Measurements from ENCODE around the gene SLC6A16.
A peak's percentile ranks its signal among the peaks of the same experiment; 100 is the strongest.

DNA sequence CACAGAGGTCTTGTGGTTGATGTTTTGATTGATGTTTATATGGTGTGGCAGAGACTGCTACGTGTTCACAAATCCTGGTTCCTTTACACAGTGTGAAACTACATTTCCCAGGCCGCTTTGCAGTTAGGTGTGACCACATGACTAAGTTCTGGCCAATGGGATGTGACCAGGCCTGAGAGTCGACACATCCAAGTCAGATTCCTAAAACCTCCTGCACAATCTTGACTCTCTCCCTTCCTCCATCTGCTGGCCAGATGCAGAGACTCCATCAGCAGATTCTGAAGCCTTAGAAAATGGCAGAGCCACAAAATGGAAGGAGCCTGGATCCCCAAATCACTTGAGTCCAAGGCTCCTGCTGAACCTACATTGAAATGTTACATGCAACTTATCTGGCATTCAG is 22.8 kb upstream of the SLC6A16 start:
- TF ChIP-seq EZH2 (IDR thresholded peaks at IDR 0.05; ENCODE audit: low read depth) = no peak
- TF ChIP-seq, protein P1, sequence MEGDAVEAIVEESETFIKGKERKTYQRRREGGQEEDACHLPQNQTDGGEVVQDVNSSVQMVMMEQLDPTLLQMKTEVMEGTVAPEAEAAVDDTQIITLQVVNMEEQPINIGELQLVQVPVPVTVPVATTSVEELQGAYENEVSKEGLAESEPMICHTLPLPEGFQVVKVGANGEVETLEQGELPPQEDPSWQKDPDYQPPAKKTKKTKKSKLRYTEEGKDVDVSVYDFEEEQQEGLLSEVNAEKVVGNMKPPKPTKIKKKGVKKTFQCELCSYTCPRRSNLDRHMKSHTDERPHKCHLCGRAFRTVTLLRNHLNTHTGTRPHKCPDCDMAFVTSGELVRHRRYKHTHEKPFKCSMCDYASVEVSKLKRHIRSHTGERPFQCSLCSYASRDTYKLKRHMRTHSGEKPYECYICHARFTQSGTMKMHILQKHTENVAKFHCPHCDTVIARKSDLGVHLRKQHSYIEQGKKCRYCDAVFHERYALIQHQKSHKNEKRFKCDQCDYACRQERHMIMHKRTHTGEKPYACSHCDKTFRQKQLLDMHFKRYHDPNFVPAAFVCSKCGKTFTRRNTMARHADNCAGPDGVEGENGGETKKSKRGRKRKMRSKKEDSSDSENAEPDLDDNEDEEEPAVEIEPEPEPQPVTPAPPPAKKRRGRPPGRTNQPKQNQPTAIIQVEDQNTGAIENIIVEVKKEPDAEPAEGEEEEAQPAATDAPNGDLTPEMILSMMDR (conservative IDR thresholded peaks at IDR 0.05) = peak; percentile 45; the same call in 1 of the 2 replicates

All from PC-9 (cell line).